WERI-Rb-1 (cell line): ENCODE results near the gene LRP1B.

Source experiments
- DNase-seq: peaks from one replicate; pipeline ENCODE4 v3.0.0-alpha.2; 2020
- H3K27ac ChIP-seq: fragments of 250-450 bp; sonication (Bioruptor Pico); 2 replicates; pipeline ENCODE4 v1.5.1; 2020; ENCODE audit warnings: mild to moderate bottlenecking, moderate library complexity
- H3K27me3 ChIP-seq: fragments of 250-450 bp; sonication (Bioruptor Pico); 2 replicates; pipeline ENCODE4 v1.5.1; 2021; ENCODE audit warnings: mild to moderate bottlenecking, low read depth, moderate library complexity; ENCODE audit not compliant: insufficient read depth, severe bottlenecking
- H3K36me3 ChIP-seq: fragments of 250-450 bp; sonication (Bioruptor Pico); 2 replicates; pipeline ENCODE4 v1.5.1; 2020; ENCODE audit warnings: mild to moderate bottlenecking, moderate library complexity
- H3K4me3 ChIP-seq: 2 replicates; pipeline ENCODE4 v1.5.1; 2011; ENCODE audit warnings: low read depth, mild to moderate bottlenecking, control low read depth, low read length
- H3K9me3 ChIP-seq: fragments of 250-450 bp; sonication (Bioruptor Pico); 2 replicates; pipeline ENCODE4 v1.5.1; 2021; ENCODE audit warnings: mild to moderate bottlenecking, moderate library complexity; ENCODE audit not compliant: severe bottlenecking
- TF ChIP-seq, protein P1 (sequence below): IDR thresholded peaks from 2 replicates; pipeline ENCODE4 v1.5.1; 2011; ENCODE audit warnings: low read depth, mild to moderate bottlenecking, control low read depth, inconsistent platforms, low read length

LRP1B gene

DNA sequence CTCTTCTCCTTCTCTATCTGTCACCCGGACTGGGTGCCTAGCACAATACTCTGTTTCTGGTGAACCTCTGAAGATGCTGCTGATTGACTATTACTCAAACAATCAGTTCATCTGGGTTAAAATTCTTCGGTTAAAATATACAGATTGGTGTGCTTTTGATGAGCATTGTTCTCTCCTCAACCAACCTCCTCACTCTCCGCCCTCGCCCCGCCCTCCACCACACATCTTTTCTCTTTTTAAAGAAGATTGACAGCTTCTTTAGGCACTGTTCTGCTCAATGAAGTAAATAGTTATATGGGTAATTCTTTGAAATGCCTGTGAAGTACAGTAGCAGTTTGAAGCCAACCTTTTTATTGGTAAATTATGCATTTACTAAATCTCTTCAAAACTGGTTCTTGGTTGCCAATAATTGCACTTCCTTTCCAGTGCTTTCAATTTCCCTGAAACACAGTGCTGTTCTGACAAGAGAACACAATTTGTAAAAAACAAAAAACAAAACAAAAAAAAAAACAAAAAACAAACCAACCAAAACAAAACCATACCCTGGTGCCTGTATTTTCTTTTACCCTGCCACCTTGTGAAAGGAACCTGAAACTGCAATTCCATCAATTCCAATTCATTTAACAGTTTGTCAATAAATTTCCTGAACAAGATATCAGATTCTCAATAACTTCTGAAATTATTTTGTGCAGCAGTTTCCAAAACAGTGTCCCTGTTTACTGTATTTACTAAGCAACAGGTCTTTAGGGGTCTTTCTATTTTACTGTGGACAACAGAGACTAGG, 188.6 kb downstream of the LRP1B start:
- Histone ChIP-seq H3K36me3 (no peaks in the 10 kb centered on the region), H3K9me3 (no peaks in the 10 kb centered on the region), H3K27ac (no peak overlapping the region), H3K4me3 (no peak overlapping the region), H3K27me3 (no peaks in the 10 kb centered on the region)
- TF ChIP-seq, protein P1, sequence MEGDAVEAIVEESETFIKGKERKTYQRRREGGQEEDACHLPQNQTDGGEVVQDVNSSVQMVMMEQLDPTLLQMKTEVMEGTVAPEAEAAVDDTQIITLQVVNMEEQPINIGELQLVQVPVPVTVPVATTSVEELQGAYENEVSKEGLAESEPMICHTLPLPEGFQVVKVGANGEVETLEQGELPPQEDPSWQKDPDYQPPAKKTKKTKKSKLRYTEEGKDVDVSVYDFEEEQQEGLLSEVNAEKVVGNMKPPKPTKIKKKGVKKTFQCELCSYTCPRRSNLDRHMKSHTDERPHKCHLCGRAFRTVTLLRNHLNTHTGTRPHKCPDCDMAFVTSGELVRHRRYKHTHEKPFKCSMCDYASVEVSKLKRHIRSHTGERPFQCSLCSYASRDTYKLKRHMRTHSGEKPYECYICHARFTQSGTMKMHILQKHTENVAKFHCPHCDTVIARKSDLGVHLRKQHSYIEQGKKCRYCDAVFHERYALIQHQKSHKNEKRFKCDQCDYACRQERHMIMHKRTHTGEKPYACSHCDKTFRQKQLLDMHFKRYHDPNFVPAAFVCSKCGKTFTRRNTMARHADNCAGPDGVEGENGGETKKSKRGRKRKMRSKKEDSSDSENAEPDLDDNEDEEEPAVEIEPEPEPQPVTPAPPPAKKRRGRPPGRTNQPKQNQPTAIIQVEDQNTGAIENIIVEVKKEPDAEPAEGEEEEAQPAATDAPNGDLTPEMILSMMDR = peak; percentile 35; the same call in 1 of the 2 replicates
- DNase-seq = no peak

DNA sequence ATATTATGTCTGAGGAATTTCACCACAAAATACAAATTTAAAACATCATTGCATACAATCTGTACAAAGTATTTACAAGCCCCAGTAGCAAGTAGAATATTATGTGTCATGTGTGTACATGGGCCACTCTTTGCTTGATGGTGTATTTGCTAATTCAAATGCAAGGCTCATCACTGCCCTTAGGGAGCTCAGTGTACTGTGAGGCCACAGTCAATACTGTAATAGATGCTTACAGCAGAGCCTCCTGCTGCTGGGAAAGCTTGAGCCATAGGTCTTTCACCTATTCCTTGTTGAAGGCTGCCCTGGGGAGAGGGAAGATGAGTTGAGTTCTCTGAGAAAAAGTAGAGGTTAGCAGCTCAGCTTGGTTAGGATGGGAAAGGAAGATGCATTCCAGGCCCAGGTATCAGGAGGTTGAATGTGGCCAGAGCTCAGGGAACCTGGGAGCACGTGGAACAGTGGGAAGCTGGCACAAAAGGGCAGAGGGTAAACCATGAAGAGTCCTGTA, 189.6 kb downstream of the LRP1B start:
- TF ChIP-seq, protein P1 = no peak
- Histone ChIP-seq H3K36me3 (no peaks in the 10 kb centered on the region), H3K4me3 (no peak overlapping the region), H3K27ac (no peak overlapping the region), H3K27me3 (no peaks in the 10 kb centered on the region), H3K9me3 (no peaks in the 10 kb centered on the region)
- no peak for DNase-seq

DNA sequence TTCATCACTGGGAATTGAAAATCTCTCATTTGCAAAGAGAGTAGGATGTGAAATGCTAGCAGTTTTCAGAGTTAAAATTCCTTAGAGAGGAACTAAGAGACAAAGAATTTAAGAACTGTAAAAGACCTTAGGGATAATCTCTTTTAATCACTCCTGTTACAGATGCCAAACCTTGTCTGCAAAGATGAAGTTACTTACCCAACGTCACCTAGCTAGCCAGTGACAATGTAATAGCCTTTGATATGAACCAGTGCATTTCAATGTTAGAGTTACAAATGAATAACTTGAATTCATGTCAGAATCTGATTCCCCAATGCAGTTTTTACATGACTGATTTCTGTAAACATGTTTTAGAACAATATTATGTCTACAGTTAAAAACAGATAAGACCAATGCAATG, 190.1 kb downstream of the LRP1B start:
- Histone ChIP-seq H3K36me3 (no peaks in the 10 kb centered on the region), H3K27me3 (no peaks in the 10 kb centered on the region), H3K27ac (no peak overlapping the region), H3K9me3 (no peaks in the 10 kb centered on the region), H3K4me3 (no peak overlapping the region)
- TF ChIP-seq, protein P1 = no peak
- DNase-seq = no peak

DNA sequence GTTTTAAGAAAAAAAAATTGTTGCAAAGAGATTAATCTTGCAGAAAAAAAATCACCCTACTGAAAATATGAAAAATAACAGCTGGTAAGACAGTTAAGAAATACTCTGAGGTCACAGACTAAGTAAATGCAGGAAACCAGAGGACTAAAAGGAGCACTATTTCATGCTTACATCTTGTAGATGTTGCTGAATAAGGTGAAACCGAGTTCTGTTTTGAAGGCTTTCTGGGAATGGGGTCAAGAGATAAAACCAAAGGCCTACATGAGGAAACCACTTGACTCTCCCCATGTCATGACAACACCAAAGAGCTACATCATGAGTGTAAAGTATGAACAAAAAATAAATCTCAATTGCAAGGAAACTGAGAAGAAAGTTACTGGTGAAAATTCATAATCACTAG, 197.6 kb downstream of the LRP1B start:
- Histone ChIP-seq H3K27ac (no peak overlapping the region), H3K27me3 (no peaks in the 10 kb centered on the region)
- TF ChIP-seq, protein P1 = no peak

DNA sequence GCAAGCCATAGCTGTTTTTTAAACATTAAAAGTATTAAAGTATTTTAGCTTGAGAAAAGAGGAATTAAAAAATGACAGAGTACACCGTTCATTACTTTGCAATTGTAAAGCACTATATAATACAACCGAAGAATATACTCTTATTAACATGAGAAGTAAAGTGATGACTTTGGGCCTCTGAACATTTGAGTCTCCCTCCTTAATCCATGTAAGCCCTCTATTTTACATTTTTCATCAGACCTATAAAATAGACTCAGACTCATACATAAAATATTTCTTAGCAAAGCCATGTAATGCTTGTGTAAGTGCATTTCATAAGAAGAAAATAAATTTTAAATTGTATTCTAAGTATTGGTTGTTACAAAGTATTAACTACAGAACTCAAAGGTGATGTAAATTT, 198.6 kb downstream of the LRP1B start:
- DNase-seq = no peak

More for the DNA sequence above, 197.6 kb downstream of the LRP1B start:
- no peak overlapping the region for H3K4me3 ChIP-seq
- H3K36me3 ChIP-seq = no peaks in the 10 kb centered on the region
- no peaks in the 10 kb centered on the region for H3K9me3 ChIP-seq
- DNase-seq = no peak

More for the DNA sequence above, 198.6 kb downstream of the LRP1B start:
- Histone ChIP-seq H3K9me3 (no peaks in the 10 kb centered on the region), H3K27ac (no peak overlapping the region), H3K4me3 (no peak overlapping the region), H3K27me3 (no peaks in the 10 kb centered on the region), H3K36me3 (no peaks in the 10 kb centered on the region)
- TF ChIP-seq, protein P1 = no peak
